ENCODE results near the gene HOXC6.

Gene HOXC6

GRCh38 chr12:53985994-53986685 lies 42.1 kb upstream of the HOXC6 start (continued):
- TF ChIP-seq CREB5 (CRISPR knock-in tag; IDR thresholded peaks at IDR 0.05; ENCODE audit: low read depth) (no peak), TSHZ2 (CRISPR knock-in tag; IDR thresholded peaks at IDR 0.05) (no peak), POU6F1 (CRISPR knock-in tag; IDR thresholded peaks at IDR 0.05; ENCODE audit: borderline replicate concordance, low read depth) (no peak), ESRRG (CRISPR knock-in tag; IDR thresholded peaks at IDR 0.05) (no peak)

GRCh38 chr12:53986686-53987483 lies 41.4 kb upstream of the HOXC6 start:
- ATAC-seq, result no peak
- TF ChIP-seq CSDC2 (CRISPR knock-in tag; IDR thresholded peaks at IDR 0.05) (no peak), ESRRG (CRISPR knock-in tag; IDR thresholded peaks at IDR 0.05) (no peak), TSHZ2 (CRISPR knock-in tag; IDR thresholded peaks at IDR 0.05) (no peak), SNAI2 (CRISPR knock-in tag; IDR thresholded peaks at IDR 0.05) (no peak), PATZ1 (CRISPR knock-in tag; IDR thresholded peaks at IDR 0.05; ENCODE audit: borderline replicate concordance) (no peak), TOX (CRISPR knock-in tag; IDR thresholded peaks at IDR 0.05; ENCODE audit: borderline replicate concordance) (no peak), ISL1 (CRISPR knock-in tag; IDR thresholded peaks at IDR 0.05) (no peak), CSRNP3 (CRISPR knock-in tag; IDR thresholded peaks at IDR 0.05) (no peak), PPARA (CRISPR knock-in tag; IDR thresholded peaks at IDR 0.05; ENCODE audit: borderline replicate concordance) (no peak)

- no peak for TF ChIP-seq BACH2 (CRISPR knock-in tag; IDR thresholded peaks at IDR 0.05; ENCODE audit: borderline replicate concordance)
- TF ChIP-seq PPARA (CRISPR knock-in tag; IDR thresholded peaks at IDR 0.05; ENCODE audit: borderline replicate concordance), result no peak
- no peak for TF ChIP-seq ZNF8 (CRISPR knock-in tag; IDR thresholded peaks at IDR 0.05)
- no peak for TF ChIP-seq POU6F1 (CRISPR knock-in tag; IDR thresholded peaks at IDR 0.05; ENCODE audit: borderline replicate concordance, low read depth)
- no peak for TF ChIP-seq SNAI2 (CRISPR knock-in tag; IDR thresholded peaks at IDR 0.05)
- no peak for TF ChIP-seq ISL1 (CRISPR knock-in tag; IDR thresholded peaks at IDR 0.05)
- TF ChIP-seq ARNTL (CRISPR knock-in tag; IDR thresholded peaks at IDR 0.05; ENCODE audit: borderline replicate concordance, low read depth), result no peak
- no peak for TF ChIP-seq CSRNP3 (CRISPR knock-in tag; IDR thresholded peaks at IDR 0.05)
- TF ChIP-seq ZFP30 (CRISPR knock-in tag; IDR thresholded peaks at IDR 0.05), result no peak
- ATAC-seq, result no peak
Measured at GRCh38 chr12:53987787-53988230, 40.4 kb upstream of the HOXC6 start.

Data from SK-N-SH treated with all-trans-retinoic acid at 6 μM for 48 hours (cell line).